MM.1S (cell line): ENCODE results near the gene TSPAN33.

Source experiments
- DNase-seq: peaks from one replicate; pipeline ENCODE4 v3.0.0-alpha.2; 2015
- H2AFZ ChIP-seq: fragments of 300-600 bp; sonication (generic); 2 replicates; pipeline ENCODE4 v1.6.0; 2016; ENCODE audit warnings: antibody characterized with exemption, low read length
- H3F3A ChIP-seq: fragments of 300-600 bp; sonication (generic); 2 replicates; pipeline ENCODE4 v1.6.1; 2016; ENCODE audit warnings: mild to moderate bottlenecking, antibody characterized with exemption, low read length, moderate library complexity, mixed read lengths; ENCODE audit not compliant: insufficient read depth
- H3K27ac ChIP-seq: fragments of 300-600 bp; sonication (generic); 2 replicates; pipeline ENCODE4 v1.5.1; 2016; ENCODE audit warnings: mild to moderate bottlenecking, low read length
- H3K27me3 ChIP-seq: fragments of 300-600 bp; sonication (generic); replicated peaks from 2 replicates; pipeline ENCODE4 v1.6.0; 2016; ENCODE audit warnings: low read length; ENCODE audit not compliant: insufficient read depth
- H3K36me3 ChIP-seq: fragments of 300-600 bp; sonication (generic); replicated peaks from 2 replicates; pipeline ENCODE4 v1.6.1; 2016; ENCODE audit warnings: mild to moderate bottlenecking, low read length, mixed read lengths; ENCODE audit not compliant: insufficient read depth
- H3K4me1 ChIP-seq: fragments of 300-600 bp; sonication (generic); 2 replicates; pipeline ENCODE4 v1.6.1; 2016; ENCODE audit warnings: low read length, mixed read lengths
- H3K4me2 ChIP-seq: fragments of 300-600 bp; sonication (generic); 2 replicates; pipeline ENCODE4 v1.6.0; 2016; ENCODE audit warnings: low read depth, low read length
- H3K4me3 ChIP-seq: fragments of 300-600 bp; sonication (generic); 2 replicates; pipeline ENCODE4 v1.5.1; 2016; ENCODE audit warnings: low read length, mixed read lengths
- H3K79me2 ChIP-seq: fragments of 300-600 bp; sonication (generic); 2 replicates; pipeline ENCODE4 v1.6.1; 2016; ENCODE audit warnings: mixed run types, low read length, mixed read lengths
- H3K9ac ChIP-seq: fragments of 300-600 bp; sonication (generic); 2 replicates; pipeline ENCODE4 v1.6.1; 2016; ENCODE audit warnings: low read length, mixed read lengths
- H3K9me2 ChIP-seq: fragments of 300-600 bp; sonication (generic); replicated peaks from 2 replicates; pipeline ENCODE4 v1.6.1; 2016; ENCODE audit warnings: mild to moderate bottlenecking, low read length, mixed read lengths; ENCODE audit not compliant: insufficient read depth
- H3K9me3 ChIP-seq: fragments of 300-600 bp; sonication (generic); replicated peaks from 2 replicates; pipeline ENCODE4 v1.6.1; 2016; ENCODE audit warnings: mild to moderate bottlenecking, low read length, mixed read lengths; ENCODE audit not compliant: insufficient read depth
- H4K20me1 ChIP-seq: fragments of 300-600 bp; sonication (generic); 2 replicates; pipeline ENCODE4 v1.6.1; 2016; ENCODE audit warnings: mild to moderate bottlenecking, low read length, moderate library complexity, mixed read lengths; ENCODE audit not compliant: insufficient read depth
- EZH2 ChIP-seq: fragments of 300-600 bp; sonication (generic); optimal IDR thresholded peaks from 2 replicates; pipeline ENCODE3; 2017; ENCODE audit warnings: low read depth, mild to moderate bottlenecking, antibody characterized with exemption, low read length, mixed read lengths
- EZH2phosphoT487 ChIP-seq: fragments of 300-600 bp; sonication (generic); IDR thresholded peaks from 2 replicates; pipeline ENCODE4 v1.6.1; 2018; ENCODE audit warnings: antibody characterized with exemption, low read length
- TF ChIP-seq, protein P1 (sequence below): fragments of 300-600 bp; sonication (generic); IDR thresholded peaks from 2 replicates; pipeline ENCODE4 v1.5.1; 2016; ENCODE audit warnings: antibody characterized with exemption, low read length, mixed read lengths

Gene TSPAN33

GRCh38 chr7:129159539-129159938 lies 15.0 kb downstream of the TSPAN33 start:
- H3K4me3 ChIP-seq: no peak overlapping the region
- TF ChIP-seq EZH2phosphoT487 (no peak), EZH2 (no peak)
- TF ChIP-seq, protein P1, sequence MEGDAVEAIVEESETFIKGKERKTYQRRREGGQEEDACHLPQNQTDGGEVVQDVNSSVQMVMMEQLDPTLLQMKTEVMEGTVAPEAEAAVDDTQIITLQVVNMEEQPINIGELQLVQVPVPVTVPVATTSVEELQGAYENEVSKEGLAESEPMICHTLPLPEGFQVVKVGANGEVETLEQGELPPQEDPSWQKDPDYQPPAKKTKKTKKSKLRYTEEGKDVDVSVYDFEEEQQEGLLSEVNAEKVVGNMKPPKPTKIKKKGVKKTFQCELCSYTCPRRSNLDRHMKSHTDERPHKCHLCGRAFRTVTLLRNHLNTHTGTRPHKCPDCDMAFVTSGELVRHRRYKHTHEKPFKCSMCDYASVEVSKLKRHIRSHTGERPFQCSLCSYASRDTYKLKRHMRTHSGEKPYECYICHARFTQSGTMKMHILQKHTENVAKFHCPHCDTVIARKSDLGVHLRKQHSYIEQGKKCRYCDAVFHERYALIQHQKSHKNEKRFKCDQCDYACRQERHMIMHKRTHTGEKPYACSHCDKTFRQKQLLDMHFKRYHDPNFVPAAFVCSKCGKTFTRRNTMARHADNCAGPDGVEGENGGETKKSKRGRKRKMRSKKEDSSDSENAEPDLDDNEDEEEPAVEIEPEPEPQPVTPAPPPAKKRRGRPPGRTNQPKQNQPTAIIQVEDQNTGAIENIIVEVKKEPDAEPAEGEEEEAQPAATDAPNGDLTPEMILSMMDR: no peak

GRCh38 chr7:129160161-129160905 lies 15.8 kb downstream of the TSPAN33 start:
- H3K4me2 ChIP-seq: no peak overlapping the region

More at GRCh38 chr7:129159539-129159938, 15.0 kb downstream of the TSPAN33 start:
- no peaks in the 10 kb centered on the region for H3K27me3 ChIP-seq
- H3K4me1 ChIP-seq: 0 out of 2 replicates have a peak, but pooled peaks cover 3% of the 10 kb centered on the region
- no peaks in the 10 kb centered on the region for H3F3A ChIP-seq
- no peaks in the 10 kb centered on the region for H3K36me3 ChIP-seq
- no peaks in the 10 kb centered on the region for H4K20me1 ChIP-seq
- H2AFZ ChIP-seq: no peak overlapping the region
- H3K9me2 ChIP-seq: no peaks in the 10 kb centered on the region
- H3K79me2 ChIP-seq: peaks cover 6% of the 10 kb centered on the region; the same call in 1 of the 2 replicates
- H3K27ac ChIP-seq: no peak overlapping the region
- H3K9ac ChIP-seq: no peak overlapping the region
- no peak overlapping the region for H3K4me2 ChIP-seq
- no peak for DNase-seq
- H3K9me3 ChIP-seq: no peaks in the 10 kb centered on the region

DNA sequence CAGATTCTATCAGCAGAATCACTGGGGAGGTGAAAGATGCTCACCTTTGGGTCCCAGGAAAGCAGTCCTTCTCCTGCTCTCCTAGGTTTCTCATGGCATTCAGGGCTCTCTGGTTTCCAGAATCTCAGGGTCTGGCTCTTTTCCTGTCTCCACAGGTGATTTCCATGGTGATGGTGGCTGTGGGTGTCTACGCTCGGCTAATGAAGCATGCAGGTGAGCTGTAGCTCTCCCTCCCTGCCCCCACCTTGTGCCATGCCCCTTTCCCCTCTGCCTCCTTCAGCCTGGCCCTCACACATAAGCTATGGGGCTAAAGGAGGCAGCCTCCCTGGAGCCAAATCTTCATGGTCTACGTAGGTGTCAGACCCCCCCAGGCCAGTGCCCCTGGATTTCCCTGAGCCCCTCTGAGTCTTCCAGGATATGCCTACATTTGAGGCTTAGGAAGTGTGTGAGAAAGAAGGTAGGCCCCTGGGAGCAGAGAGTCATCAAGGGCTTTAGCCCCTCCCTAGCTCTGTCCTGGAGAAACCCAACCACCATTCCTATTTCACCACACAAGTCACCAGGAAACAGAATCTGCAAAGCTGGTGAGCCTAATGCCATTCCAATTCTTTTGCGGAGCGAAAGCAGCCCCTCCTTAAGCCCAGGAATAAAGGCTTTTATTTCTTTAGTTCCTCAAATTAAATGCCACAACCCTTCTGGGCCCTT lies 17.2 kb downstream of the TSPAN33 start:
- no peak for DNase-seq
- no peaks in the 10 kb centered on the region for H3F3A ChIP-seq
- H3K9ac ChIP-seq: no peak overlapping the region
- H3K79me2 ChIP-seq: peaks cover 5% of the 10 kb centered on the region; the same call in 1 of the 2 replicates
- no peaks in the 10 kb centered on the region for H4K20me1 ChIP-seq
- no peaks in the 10 kb centered on the region for H3K9me2 ChIP-seq
- no peaks in the 10 kb centered on the region for H3K27me3 ChIP-seq
- TF ChIP-seq, protein P1: no peak
- no peak for TF ChIP-seq EZH2
- no peak for TF ChIP-seq EZH2phosphoT487
- H3K4me1 ChIP-seq: 0 out of 2 replicates have a peak, but pooled peaks cover 3% of the 10 kb centered on the region
- H3K4me2 ChIP-seq: no peak overlapping the region
- H3K36me3 ChIP-seq: no peaks in the 10 kb centered on the region
- no peak overlapping the region for H3K27ac ChIP-seq
- H3K4me3 ChIP-seq: no peak overlapping the region
- H2AFZ ChIP-seq: no peak overlapping the region
- H3K9me3 ChIP-seq: no peaks in the 10 kb centered on the region

More at GRCh38 chr7:129160161-129160905, 15.8 kb downstream of the TSPAN33 start:
- TF ChIP-seq EZH2 (no peak), EZH2phosphoT487 (no peak)
- TF ChIP-seq, protein P1: no peak
- no peak overlapping the region for H3K27ac ChIP-seq
- peaks cover 6% of the 10 kb centered on the region; the same call in 1 of the 2 replicates for H3K79me2 ChIP-seq
- no peaks in the 10 kb centered on the region for H3K9me3 ChIP-seq
- H3K4me1 ChIP-seq: 0 out of 2 replicates have a peak, but pooled peaks cover 3% of the 10 kb centered on the region
- no peaks in the 10 kb centered on the region for H3K27me3 ChIP-seq
- no peak overlapping the region for H3K9ac ChIP-seq
- no peaks in the 10 kb centered on the region for H3F3A ChIP-seq
- H3K9me2 ChIP-seq: no peaks in the 10 kb centered on the region
- DNase-seq: peak; percentile 46
- no peak overlapping the region for H3K4me3 ChIP-seq
- H3K36me3 ChIP-seq: no peaks in the 10 kb centered on the region
- H2AFZ ChIP-seq: no peak overlapping the region
- no peaks in the 10 kb centered on the region for H4K20me1 ChIP-seq
